Mammary epithelial cell (primary cell): ENCODE results near the gene NPIPB2.
"Not testable (repeated sequence)": the region's sequence is repeated elsewhere in the genome, so short reads cannot be mapped to it uniquely, and the experiment has no call there.

Source experiments
- CTCF ChIP-seq, 2 donors: IDR thresholded peaks in 1 of 2; conservative IDR thresholded peaks in 1 of 2; 2 replicates each; pipeline ENCODE4 v1.5.1; 2011 to 2012; ENCODE audit warnings: inconsistent platforms in 2 of 2, low read length in 2 of 2, mild to moderate bottlenecking in 2 of 2, control low read depth in 1 of 2, low read depth in 1 of 2; ENCODE audit not compliant: insufficient read depth in 1 of 2; ENCODE audit errors: extremely low read depth in 1 of 2
- EZH2 ChIP-seq: IDR thresholded peaks from 2 replicates; pipeline ENCODE4 v1.6.1; 2012; ENCODE audit warnings: low read length, inconsistent platforms, borderline replicate concordance

GRCh38 chr16:11970292-11970691, 28.4 kb upstream of the NPIPB2 start:
- not testable (repeated sequence) for TF ChIP-seq CTCF (conservative IDR thresholded peaks at IDR 0.05 in 1 of 2, IDR thresholded peaks at IDR 0.05 in 1 of 2; ENCODE audit: extremely low read depth in 1 of 2, insufficient read depth in 1 of 2, low read depth in 1 of 2, low read length in 2 of 2); EZH2
